Brain microvascular endothelial cell (primary cell): Measurements from ENCODE around the gene DCUN1D5.
A peak's percentile ranks its signal among the peaks of the same experiment; 100 is the strongest.

Source experiments
- DNase-seq: peaks from one replicate; pipeline ENCODE4 v3.0.0-alpha.2; 2020
- H3K27ac ChIP-seq: fragments of 250-450 bp; sonication (Bioruptor Pico); 2 replicates; pipeline ENCODE4 v1.5.1; 2020; ENCODE audit warnings: mild to moderate bottlenecking, moderate library complexity
- H3K27me3 ChIP-seq: fragments of 250-450 bp; sonication (Bioruptor Pico); replicated peaks from 2 replicates; pipeline ENCODE4 v1.5.1; 2020; ENCODE audit warnings: mild to moderate bottlenecking
- H3K36me3 ChIP-seq: fragments of 250-450 bp; sonication (Bioruptor Pico); replicated peaks from 2 replicates; pipeline ENCODE4 v1.5.1; 2020; ENCODE audit warnings: mild to moderate bottlenecking
- H3K4me3 ChIP-seq: 2 replicates; pipeline ENCODE4 v1.5.1; 2011; ENCODE audit warnings: low read depth, mild to moderate bottlenecking, control low read depth, low read length, moderate library complexity
- in situ Hi-C: cut with HindIII; loops from 2 replicates; pipeline ENCODE4 v1.10.0; 2017; ENCODE audit warnings: low sequenced_read_pairs, low pct_ligation_motif_present
- TF ChIP-seq, protein P1 (sequence below): IDR thresholded peaks from 2 replicates; pipeline ENCODE4 v1.5.1; 2011; ENCODE audit warnings: low read depth, mild to moderate bottlenecking, moderate library complexity, low read length, control low read depth, inconsistent platforms; ENCODE audit errors: missing control alignments

DCUN1D5 gene

GRCh38 chr11:103109818-103110388, 17.9 kb upstream of the DCUN1D5 start:
- H3K27ac ChIP-seq: peak overlapping the region; percentile 83
- peak overlapping the region; percentile 87 for H3K4me3 ChIP-seq
- peaks cover 3% of the 10 kb centered on the region for H3K36me3 ChIP-seq
- DNase-seq: peak; percentile 28
- TF ChIP-seq, protein P1, sequence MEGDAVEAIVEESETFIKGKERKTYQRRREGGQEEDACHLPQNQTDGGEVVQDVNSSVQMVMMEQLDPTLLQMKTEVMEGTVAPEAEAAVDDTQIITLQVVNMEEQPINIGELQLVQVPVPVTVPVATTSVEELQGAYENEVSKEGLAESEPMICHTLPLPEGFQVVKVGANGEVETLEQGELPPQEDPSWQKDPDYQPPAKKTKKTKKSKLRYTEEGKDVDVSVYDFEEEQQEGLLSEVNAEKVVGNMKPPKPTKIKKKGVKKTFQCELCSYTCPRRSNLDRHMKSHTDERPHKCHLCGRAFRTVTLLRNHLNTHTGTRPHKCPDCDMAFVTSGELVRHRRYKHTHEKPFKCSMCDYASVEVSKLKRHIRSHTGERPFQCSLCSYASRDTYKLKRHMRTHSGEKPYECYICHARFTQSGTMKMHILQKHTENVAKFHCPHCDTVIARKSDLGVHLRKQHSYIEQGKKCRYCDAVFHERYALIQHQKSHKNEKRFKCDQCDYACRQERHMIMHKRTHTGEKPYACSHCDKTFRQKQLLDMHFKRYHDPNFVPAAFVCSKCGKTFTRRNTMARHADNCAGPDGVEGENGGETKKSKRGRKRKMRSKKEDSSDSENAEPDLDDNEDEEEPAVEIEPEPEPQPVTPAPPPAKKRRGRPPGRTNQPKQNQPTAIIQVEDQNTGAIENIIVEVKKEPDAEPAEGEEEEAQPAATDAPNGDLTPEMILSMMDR: no peak
- no peaks in the 10 kb centered on the region for H3K27me3 ChIP-seq
- in situ Hi-C loops: no loop called here

DNA sequence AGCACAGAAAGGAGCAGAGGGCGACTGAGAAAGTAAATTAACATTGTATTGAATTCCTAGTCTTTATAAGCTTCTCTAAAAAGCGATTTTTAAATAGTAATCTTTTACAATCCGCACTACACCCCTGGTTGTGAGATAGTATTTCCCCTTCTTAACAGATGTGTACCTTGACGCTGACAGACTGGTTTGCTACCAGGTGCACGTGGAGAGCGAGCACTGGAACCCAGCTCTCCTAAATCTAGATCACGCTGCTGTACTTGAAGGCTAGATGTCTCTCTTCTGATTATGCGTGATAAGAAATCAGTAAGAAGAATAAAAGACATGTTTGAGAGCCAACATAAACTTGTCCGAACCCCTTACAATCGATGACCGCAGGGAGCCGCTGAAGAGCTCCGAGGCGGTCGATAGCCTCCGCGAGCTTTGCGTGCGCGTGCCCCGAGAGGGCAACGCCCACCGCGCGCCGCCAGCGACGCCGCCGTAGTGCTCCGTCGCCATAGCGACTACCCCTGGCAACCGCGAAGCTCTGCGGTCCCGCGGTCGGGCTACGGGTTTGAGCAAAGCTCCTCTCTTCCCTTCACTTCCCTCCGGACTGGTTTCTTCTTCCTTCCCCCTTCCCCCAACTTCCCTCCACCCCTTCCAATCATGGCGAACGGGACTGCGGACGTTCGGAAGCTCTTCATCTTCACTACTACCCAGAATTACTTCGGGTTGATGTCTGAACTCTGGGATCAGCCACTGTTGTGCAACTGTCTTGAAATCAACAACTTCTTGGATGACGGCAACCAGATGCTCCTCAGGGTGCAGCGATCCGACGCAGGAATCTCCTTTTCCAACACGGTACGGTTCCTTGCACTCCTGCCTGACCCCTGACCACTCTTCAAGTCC, 17.2 kb upstream of the DCUN1D5 start, which contains the start of gene DYNC2H1:
DYNC2H1 (plus strand) TSS at position 494 of the 885 bp plus-strand sequence; CDS start at position 643, 149 bp downstream.
- H3K27ac ChIP-seq: peak within 1 kb of the TSS; percentile 83
- in situ Hi-C loops: no loop called here
- H3K4me3 ChIP-seq: peak within 1 kb of the TSS; percentile 87
- H3K36me3 ChIP-seq: no peaks in the 10 kb centered on the region
- peak; percentile 88 for DNase-seq
- no peaks in the 10 kb centered on the region for H3K27me3 ChIP-seq
- TF ChIP-seq, protein P1: peak; percentile 65

- DNase-seq: no peak
- in situ Hi-C loops: no loop called here
- Histone ChIP-seq H3K36me3 (no peaks in the 10 kb centered on the region), H3K27me3 (no peaks in the 10 kb centered on the region), H3K27ac (no peak overlapping the region), H3K4me3 (no peak overlapping the region)
- TF ChIP-seq, protein P1: no peak
Measured at GRCh38 chr11:103097279-103097678, 5.3 kb upstream of the DCUN1D5 start.

GRCh38 chr11:103091064-103091800, 728 bp downstream of the DCUN1D5 start:
- peak overlapping the region; percentile 81 for H3K4me3 ChIP-seq
- in situ Hi-C loops: no loop called here

DNA sequence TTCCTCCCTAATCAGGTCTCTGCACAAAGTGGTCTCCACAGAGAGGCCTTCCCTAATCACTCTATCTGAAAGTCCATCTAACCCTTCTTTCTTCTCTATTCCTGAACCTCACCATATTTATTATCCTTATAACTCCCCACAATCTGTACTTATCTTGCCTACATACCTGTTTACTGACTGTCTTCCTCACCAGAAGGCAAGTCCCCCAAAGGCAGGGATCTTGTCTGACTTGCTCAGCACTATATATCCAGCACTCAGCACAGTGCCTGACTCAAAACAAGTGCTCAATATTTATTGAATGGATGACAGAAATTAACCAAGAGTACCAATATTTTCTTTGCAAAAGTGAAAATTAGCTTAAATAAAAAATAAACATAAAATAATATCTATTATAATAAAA, 5.5 kb downstream of the DCUN1D5 start:
- in situ Hi-C loops: no loop called here
- DNase-seq: peak; percentile 64
- peak overlapping the region; percentile 88 for H3K27ac ChIP-seq
- H3K4me3 ChIP-seq: no peak overlapping the region
- no peaks in the 10 kb centered on the region for H3K27me3 ChIP-seq
- peaks cover 9% of the 10 kb centered on the region for H3K36me3 ChIP-seq
- TF ChIP-seq, protein P1: no peak

More at GRCh38 chr11:103091064-103091800, 728 bp downstream of the DCUN1D5 start:
- TF ChIP-seq, protein P1: no peak
- DNase-seq: peak; percentile 37
- H3K36me3 ChIP-seq: peaks cover 4% of the 10 kb centered on the region
- H3K27me3 ChIP-seq: no peaks in the 10 kb centered on the region
- peak overlapping the region; percentile 92 for H3K27ac ChIP-seq
